Sciatic nerve (tissue), 2 donors: ENCODE data around the gene FIP1L1. TPM values are rescaled to one million over a fixed set of nuclear protein-coding genes. Genes with fewer than 3 reads are reported as not detected.

Experiments used
- ATAC-seq: fragments of 200-7000 bp; cut with Tn5 transposase; one replicate; pipeline ENCODE4 v1.9.1; 2020; ENCODE audit warnings: mild to moderate bottlenecking, moderate library complexity
- DNase-seq: peaks from one replicate; pipeline ENCODE4 v3.0.0-alpha.2; 2020; ENCODE audit warnings: low spot score
- intact Hi-C: fragments of 100-400 bp; cut with DNase I; formaldehyde crosslinking; loops from one replicate; pipeline ENCODE4 v1.14.2; 2022
- total RNA-seq: library from RNA; stranded (reverse); fragmentation: NEBNext Ultra II Directional; extraction: Animal tissue kit (Norgen Biotek cat#: 25700); gene quantifications from one replicate; pipeline ENCODE4 v1.2.1, GENCODE V29; 2021
- donor health status: DM: no; HTN: no; CAD: no.
- donor health status: DM: no; HTN: no; CAD: no.

The FIP1L1 gene
- total RNA-seq, 1 donor from 2014 or later, result 54.0 TPM

GRCh38 chr4:53490161-53490956 lies 112.9 kb downstream of the FIP1L1 start:
- DNase-seq, result no peak
- intact Hi-C loops, result no loop called here
- ATAC-seq, result no peak

- ATAC-seq, result peak; percentile 76
- intact Hi-C loops, result no loop called here
- DNase-seq, result no peak
These were observed 113.7 kb downstream of the FIP1L1 start for GRCh38 chr4:53490965-53491622.

GRCh38 chr4:53494851-53495250 lies 117.4 kb downstream of the FIP1L1 start:
- ATAC-seq (no peak), DNase-seq (no peak)
- intact Hi-C loops, result no loop called here

- peak; percentile 70 for DNase-seq
- intact Hi-C loops, result no loop called here
- peak; percentile 98 for ATAC-seq
These were observed 120.2 kb downstream of the FIP1L1 start for GRCh38 chr4:53497487-53498244.

GRCh38 chr4:53498706-53499105 lies 121.3 kb downstream of the FIP1L1 start:
- no peak for ATAC-seq
- intact Hi-C loops, result no loop called here
- no peak for DNase-seq

GRCh38 chr4:53499791-53500190 lies 122.3 kb downstream of the FIP1L1 start:
- DNase-seq (no peak), ATAC-seq (no peak)
- intact Hi-C loops, result no loop called here

- DNase-seq, result no peak
These were observed 123.1 kb downstream of the FIP1L1 start for GRCh38 chr4:53500546-53500945.

GRCh38 chr4:53501561-53501960 lies 124.1 kb downstream of the FIP1L1 start:
- no peak for ATAC-seq
- intact Hi-C loops, result no loop called here
- DNase-seq, result no peak

More at GRCh38 chr4:53500546-53500945, 123.1 kb downstream of the FIP1L1 start:
- ATAC-seq, result no peak
- intact Hi-C loops, result no loop called here

GRCh38 chr4:53502094-53502493 lies 124.7 kb downstream of the FIP1L1 start:
- ATAC-seq (no peak), DNase-seq (no peak)
- intact Hi-C loops, result no loop called here

GRCh38 chr4:53505947-53506346 lies 128.5 kb downstream of the FIP1L1 start:
- intact Hi-C loops, result no loop called here

GRCh38 chr4:53507058-53507457 lies 129.6 kb downstream of the FIP1L1 start:
- peak; percentile 12 for ATAC-seq
- intact Hi-C loops, result no loop called here

More at GRCh38 chr4:53505947-53506346, 128.5 kb downstream of the FIP1L1 start:
- DNase-seq, result no peak
- ATAC-seq, result no peak

GRCh38 chr4:53507671-53508286 lies 130.3 kb downstream of the FIP1L1 start:
- intact Hi-C loops, result no loop called here
- peak; percentile 88 for ATAC-seq
- DNase-seq, result peak; percentile 76

More at GRCh38 chr4:53507058-53507457, 129.6 kb downstream of the FIP1L1 start:
- DNase-seq, result no peak

GRCh38 chr4:53508446-53508845 lies 131.0 kb downstream of the FIP1L1 start:
- intact Hi-C loops, result no loop called here
- DNase-seq (no peak), ATAC-seq (no peak)

GRCh38 chr4:53510321-53510720 lies 132.9 kb downstream of the FIP1L1 start:
- no peak for DNase-seq
- peak; percentile 37 for ATAC-seq

More at GRCh38 chr4:53510321-53510720, 132.9 kb downstream of the FIP1L1 start:
- intact Hi-C loops, result no loop called here

Other genes starting within 250 kb of the FIP1L1 start
- 16.3 TPM for gene SCFD2, start 11.6 kb upstream of the FIP1L1 start, total RNA-seq
- 7.9 TPM for gene LNX1, start 213.8 kb downstream of the FIP1L1 start, total RNA-seq